Activated CD4-positive, alpha-beta memory T cell treated with anti-CD3 and anti-CD28 coated beads, Interleukin-2, amount 10 ng/mL, durations not matched to agents 7 days and 5 days (primary cell): Measurements from ENCODE around the gene MEN1. TPM values are rescaled to one million over a fixed set of nuclear protein-coding genes. Genes with fewer than 3 reads are reported as not detected.

ENCODE experiments used
- CTCF ChIA-PET: fragments of 350-600 bp; sonication (Branson Sonifier 250); formaldehyde crosslinking; loops from one replicate; lab custom pipeline; 2021; ENCODE audit warnings: antibody characterized with exemption, inconsistent platforms; lab: Charles Lee
- POLR2A ChIA-PET: fragments of 350-600 bp; sonication (Branson Sonifier 250); formaldehyde crosslinking; loops from one replicate; lab custom pipeline; 2021; ENCODE audit warnings: antibody characterized with exemption; lab: Charles Lee
- DNase-seq: peaks from one replicate; pipeline ENCODE4 v3.0.0-alpha.2; 2020
- H3K27ac Mint-ChIP-seq: one replicate; pipeline ENCODE4 v1.8.0; 2021; ENCODE audit warnings: mild to moderate bottlenecking, mixed read lengths
- H3K27me3 Mint-ChIP-seq: one replicate; pipeline ENCODE4 v1.8.0; 2021; ENCODE audit warnings: mixed read lengths
- H3K36me3 Mint-ChIP-seq: one replicate; pipeline ENCODE4 v1.8.0; 2021; ENCODE audit warnings: low read depth, mixed read lengths
- H3K4me1 Mint-ChIP-seq: one replicate; pipeline ENCODE4 v1.8.0; 2021; ENCODE audit warnings: mixed read lengths
- H3K4me3 Mint-ChIP-seq: one replicate; pipeline ENCODE4 v1.8.0; 2021; ENCODE audit warnings: mild to moderate bottlenecking, mixed read lengths
- H3K9me3 Mint-ChIP-seq: one replicate; pipeline ENCODE4 v1.8.0; 2021; ENCODE audit warnings: mixed read lengths
- total RNA-seq, 2 experiments: library from RNA; stranded (reverse); gene quantifications; one replicate each; pipeline ENCODE4 v1.2.3, GENCODE V29; 2021

The MEN1 gene
- total RNA-seq, 2 experiments from 2014 or later = 32.5 to 33.4 TPM

- H3K36me3 Mint-ChIP-seq = peaks cover 42% of the 10 kb centered on the region
- H3K27ac Mint-ChIP-seq = peak within 1 kb of the TSS; percentile 100
- ChIA-PET POLR2A (interaction anchor here (0.6 to 10.9 kb wide), 31 partner anchors 8 to 1938 kb away, joined by 3 to 197 read pairs (median 5); partner anchors contain the start of genes ARL2, ESRRA, FAU and MALAT1), CTCF (interaction anchor here (0.5 to 6.2 kb wide), 17 partner anchors 9 to 538 kb away, joined by 3 to 27 read pairs (median 4); partner anchors contain the start of genes CDC42BPG, FKBP2, RASGRP2 and TM7SF2)
- no peaks in the 10 kb centered on the region for H3K27me3 Mint-ChIP-seq
- no peaks in the 10 kb centered on the region for H3K9me3 Mint-ChIP-seq
- peak within 1 kb of the TSS; percentile 86 for H3K4me3 Mint-ChIP-seq
- DNase-seq = peak; percentile 100
- H3K4me1 Mint-ChIP-seq = peaks cover 57% of the 10 kb centered on the region
Observed at GRCh38 chr11:64778473-64779298, 31.7 kb downstream of the MEN1 start, which contains the start of gene SF1. SF1 (minus strand) TSS chr11:64778542; CDS start chr11:64778392, 150 bp downstream.

GRCh38 chr11:64778223-64778472, 32.2 kb downstream of the MEN1 start:
- peaks cover 63% of the 10 kb centered on the region for H3K4me1 Mint-ChIP-seq
- ChIA-PET CTCF (interaction anchor here (0.6 to 6.2 kb wide), 16 partner anchors 9 to 537 kb away, joined by 3 to 27 read pairs (median 4); partner anchors contain the start of genes CDC42BPG, FKBP2, RASGRP2 and TM7SF2), POLR2A (interaction anchor here (0.8 to 10.9 kb wide), 22 partner anchors 10 to 721 kb away, joined by 3 to 197 read pairs (median 6); partner anchors contain the start of genes ARL2, ESRRA, FAU and MALAT1)
- peaks cover 47% of the 10 kb centered on the region for H3K36me3 Mint-ChIP-seq
- H3K27ac Mint-ChIP-seq = peak overlapping the region; percentile 100
- no peak for DNase-seq
- H3K4me3 Mint-ChIP-seq = peak overlapping the region; percentile 86
- no peaks in the 10 kb centered on the region for H3K27me3 Mint-ChIP-seq
- no peaks in the 10 kb centered on the region for H3K9me3 Mint-ChIP-seq

GRCh38 chr11:64777449-64778222, 32.7 kb downstream of the MEN1 start:
- Mint-ChIP-seq H3K27me3 (no peaks in the 10 kb centered on the region), H3K27ac (peak overlapping the region; percentile 69), H3K4me3 (peak overlapping the region; percentile 84), H3K36me3 (peaks cover 52% of the 10 kb centered on the region), H3K4me1 (peaks cover 68% of the 10 kb centered on the region), H3K9me3 (no peaks in the 10 kb centered on the region)
- DNase-seq = peak; percentile 86
- ChIA-PET POLR2A (interaction anchor here (0.6 to 10.9 kb wide), 13 partner anchors 9 to 723 kb away, joined by 3 to 197 read pairs (median 6); partner anchors contain the start of genes ARL2, FAU, MAP4K2 and MRPL49), CTCF (interaction anchor here (2.0 to 6.2 kb wide), 2 partner anchors 10 to 13 kb away, joined by 8 to 27 read pairs; no protein-coding TSS in a partner anchor)

GRCh38 chr11:64776875-64777274, 33.5 kb downstream of the MEN1 start:
- peak overlapping the region; percentile 69 for H3K27ac Mint-ChIP-seq
- H3K36me3 Mint-ChIP-seq = peaks cover 60% of the 10 kb centered on the region
- H3K4me1 Mint-ChIP-seq = peaks cover 75% of the 10 kb centered on the region
- ChIA-PET POLR2A (interaction anchor here (0.6 to 10.9 kb wide), 9 partner anchors 9 to 723 kb away, joined by 3 to 197 read pairs (median 5); partner anchors contain the start of genes FAU, MAP4K2, MRPL49 and PYGM), CTCF (interaction anchor here (2.0 to 6.2 kb wide), 3 partner anchors 9 to 33 kb away, joined by 8 to 27 read pairs (median 23); partner anchors contain the start of gene RASGRP2)
- peak overlapping the region; percentile 84 for H3K4me3 Mint-ChIP-seq
- no peak for DNase-seq
- no peaks in the 10 kb centered on the region for H3K27me3 Mint-ChIP-seq
- no peaks in the 10 kb centered on the region for H3K9me3 Mint-ChIP-seq

- H3K9me3 Mint-ChIP-seq = no peaks in the 10 kb centered on the region
- CTCF ChIA-PET = interaction anchor here (2.0 to 6.2 kb wide), 3 partner anchors 8 to 33 kb away, joined by 8 to 27 read pairs (median 23); partner anchors contain the start of gene RASGRP2
- POLR2A ChIA-PET = interaction anchor here (0.7 to 10.9 kb wide), 7 partner anchors 8 to 345 kb away, joined by 3 to 197 read pairs (median 13); partner anchors contain the start of genes FAU, MAP4K2, MRPL49 and PYGM
- peak overlapping the region; percentile 69 for H3K27ac Mint-ChIP-seq
- DNase-seq = no peak
- H3K27me3 Mint-ChIP-seq = no peaks in the 10 kb centered on the region
- H3K36me3 Mint-ChIP-seq = peaks cover 64% of the 10 kb centered on the region
- H3K4me1 Mint-ChIP-seq = peaks cover 80% of the 10 kb centered on the region
- H3K4me3 Mint-ChIP-seq = peak overlapping the region; percentile 84
Observed at GRCh38 chr11:64776425-64776824, 33.9 kb downstream of the MEN1 start.

GRCh38 chr11:64774144-64774543, 36.2 kb downstream of the MEN1 start:
- ChIA-PET POLR2A (interaction anchor here (1.1 to 10.9 kb wide), 3 partner anchors 11 to 40 kb away, joined by 3 to 197 read pairs (median 151); partner anchors contain the start of genes PYGM and RASGRP2), CTCF (interaction anchor here (3.6 to 6.2 kb wide), 2 partner anchors 9 to 31 kb away, joined by 23 to 27 read pairs; partner anchors contain the start of gene RASGRP2)
- Mint-ChIP-seq H3K27ac (no peak overlapping the region), H3K9me3 (no peaks in the 10 kb centered on the region), H3K27me3 (no peaks in the 10 kb centered on the region), H3K4me3 (no peak overlapping the region), H3K4me1 (peaks cover 80% of the 10 kb centered on the region), H3K36me3 (peaks cover 84% of the 10 kb centered on the region)
- DNase-seq = no peak

GRCh38 chr11:64772303-64773018, 37.9 kb downstream of the MEN1 start:
- Mint-ChIP-seq H3K4me1 (peaks cover 93% of the 10 kb centered on the region), H3K27me3 (no peaks in the 10 kb centered on the region), H3K27ac (peak overlapping the region; percentile 84), H3K36me3 (peaks cover 99% of the 10 kb centered on the region), H3K4me3 (peak overlapping the region; percentile 5), H3K9me3 (no peaks in the 10 kb centered on the region)
- no peak for DNase-seq
- ChIA-PET CTCF (interaction anchor here (1.1 to 3.2 kb wide), 4 partner anchors 9 to 84 kb away, joined by 3 to 33 read pairs (median 4); partner anchors contain the start of gene RASGRP2), POLR2A (interaction anchor here (0.8 to 10.9 kb wide), 8 partner anchors 9 to 68 kb away, joined by 3 to 197 read pairs (median 5); partner anchors contain the start of genes MEN1, PYGM and RASGRP2)

GRCh38 chr11:64771861-64772260, 38.5 kb downstream of the MEN1 start:
- Mint-ChIP-seq H3K9me3 (no peaks in the 10 kb centered on the region), H3K4me3 (peak overlapping the region; percentile 5), H3K4me1 (peaks cover 93% of the 10 kb centered on the region), H3K27ac (peak overlapping the region; percentile 84), H3K36me3 (peaks cover 99% of the 10 kb centered on the region), H3K27me3 (no peaks in the 10 kb centered on the region)
- POLR2A ChIA-PET = interaction anchor here (0.8 to 10.9 kb wide), 7 partner anchors 8 to 67 kb away, joined by 3 to 197 read pairs (median 5); partner anchors contain the start of genes MEN1 and RASGRP2
- CTCF ChIA-PET = interaction anchor here (1.1 to 3.2 kb wide), 4 partner anchors 8 to 83 kb away, joined by 3 to 33 read pairs (median 4); partner anchors contain the start of gene RASGRP2
- no peak for DNase-seq

GRCh38 chr11:64770120-64770519, 40.2 kb downstream of the MEN1 start:
- Mint-ChIP-seq H3K27ac (peak overlapping the region; percentile 1), H3K4me1 (peaks cover 88% of the 10 kb centered on the region), H3K4me3 (no peak overlapping the region), H3K27me3 (no peaks in the 10 kb centered on the region), H3K36me3 (peaks cover 94% of the 10 kb centered on the region), H3K9me3 (no peaks in the 10 kb centered on the region)
- ChIA-PET POLR2A (interaction anchor here (0.8 to 10.9 kb wide), 4 partner anchors 7 to 26 kb away, joined by 4 to 197 read pairs (median 13); partner anchors contain the start of genes PYGM and RASGRP2), CTCF (interaction anchor here (0.7 to 3.2 kb wide), 3 partner anchors 10 to 26 kb away, joined by 3 to 33 read pairs (median 20); partner anchors contain the start of gene RASGRP2)
- no peak for DNase-seq

GRCh38 chr11:64769283-64769682, 41.1 kb downstream of the MEN1 start:
- CTCF ChIA-PET = interaction anchor here (3.1 kb wide), 1 partner anchor 25 kb away, joined by 20 read pairs; the partner anchor contains the start of gene RASGRP2
- Mint-ChIP-seq H3K4me1 (peaks cover 88% of the 10 kb centered on the region), H3K27ac (peak overlapping the region; percentile 66), H3K4me3 (no peak overlapping the region), H3K36me3 (peaks cover 94% of the 10 kb centered on the region), H3K27me3 (no peaks in the 10 kb centered on the region), H3K9me3 (no peaks in the 10 kb centered on the region)
- POLR2A ChIA-PET = interaction anchor here (0.8 to 13.2 kb wide), 5 partner anchors 8 to 33 kb away, joined by 3 to 435 read pairs (median 13); partner anchors contain the start of gene RASGRP2
- DNase-seq = no peak

- Mint-ChIP-seq H3K4me3 (no peak overlapping the region), H3K36me3 (peaks cover 94% of the 10 kb centered on the region), H3K4me1 (peaks cover 90% of the 10 kb centered on the region), H3K27me3 (no peaks in the 10 kb centered on the region), H3K9me3 (no peaks in the 10 kb centered on the region), H3K27ac (peak overlapping the region; percentile 85)
- ChIA-PET CTCF (interaction anchor here (0.9 to 3.1 kb wide), 6 partner anchors 9 to 26 kb away, joined by 3 to 20 read pairs (median 7); partner anchors contain the start of genes RASGRP2 and SF1), POLR2A (interaction anchor here (1.2 to 13.2 kb wide), 5 partner anchors 9 to 26 kb away, joined by 3 to 435 read pairs (median 7); partner anchors contain the start of genes RASGRP2 and SF1)
- no peak for DNase-seq
Observed at GRCh38 chr11:64768300-64768694, 42.1 kb downstream of the MEN1 start.
